IPS DF 4.7 (cell line): ENCODE measurements around the gene NACC2.
"Not testable (repeated sequence)": the region's sequence is repeated elsewhere in the genome, so short reads cannot be mapped to it uniquely, and the experiment has no call there.

Experiments used
- DNase-seq: peaks from one replicate; pipeline ENCODE4 v3.0.0-alpha.2; 2013; ENCODE audit warnings: low spot score; ENCODE audit errors: extremely low read depth

NACC2 gene

GRCh38 chr9:135980926-135981630, 114.0 kb downstream of the NACC2 start:
- DNase-seq: no peak

GRCh38 chr9:135979547-135980166, 115.4 kb downstream of the NACC2 start:
- DNase-seq: no peak

- no peak for DNase-seq
These were observed 116.2 kb downstream of the NACC2 start for GRCh38 chr9:135978642-135979546.

GRCh38 chr9:135976944-135977343, 118.1 kb downstream of the NACC2 start:
- no peak for DNase-seq

- no peak for DNase-seq
These were observed 118.6 kb downstream of the NACC2 start for GRCh38 chr9:135976531-135976930.

- no peak for DNase-seq
These were observed 119.3 kb downstream of the NACC2 start for GRCh38 chr9:135975834-135976233.

- DNase-seq: no peak
These were observed 120.9 kb downstream of the NACC2 start for GRCh38 chr9:135974220-135974573.

- no peak for DNase-seq
These were observed 121.5 kb downstream of the NACC2 start for GRCh38 chr9:135973277-135974219.

DNA sequence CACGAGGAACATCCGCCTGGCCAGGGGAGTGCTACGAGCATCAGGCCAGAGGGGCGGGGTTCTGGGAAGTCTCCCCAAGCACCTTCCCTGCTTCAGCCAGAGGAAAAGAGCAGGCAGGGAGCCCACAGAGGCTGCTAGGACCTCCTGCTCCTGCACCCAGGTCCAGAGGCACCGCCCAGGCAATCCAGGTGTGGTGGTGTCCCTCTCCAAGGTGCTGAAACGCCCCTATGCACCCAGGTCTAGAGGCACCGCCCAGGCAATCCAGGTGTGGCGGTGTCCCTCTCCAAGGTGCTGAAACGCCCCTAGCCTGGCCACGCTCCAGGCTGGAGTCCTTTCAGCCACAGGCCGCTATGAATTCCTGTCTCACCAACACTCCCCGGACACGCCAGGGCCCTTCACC, 123.2 kb downstream of the NACC2 start:
- DNase-seq: peak; percentile 92

DNA sequence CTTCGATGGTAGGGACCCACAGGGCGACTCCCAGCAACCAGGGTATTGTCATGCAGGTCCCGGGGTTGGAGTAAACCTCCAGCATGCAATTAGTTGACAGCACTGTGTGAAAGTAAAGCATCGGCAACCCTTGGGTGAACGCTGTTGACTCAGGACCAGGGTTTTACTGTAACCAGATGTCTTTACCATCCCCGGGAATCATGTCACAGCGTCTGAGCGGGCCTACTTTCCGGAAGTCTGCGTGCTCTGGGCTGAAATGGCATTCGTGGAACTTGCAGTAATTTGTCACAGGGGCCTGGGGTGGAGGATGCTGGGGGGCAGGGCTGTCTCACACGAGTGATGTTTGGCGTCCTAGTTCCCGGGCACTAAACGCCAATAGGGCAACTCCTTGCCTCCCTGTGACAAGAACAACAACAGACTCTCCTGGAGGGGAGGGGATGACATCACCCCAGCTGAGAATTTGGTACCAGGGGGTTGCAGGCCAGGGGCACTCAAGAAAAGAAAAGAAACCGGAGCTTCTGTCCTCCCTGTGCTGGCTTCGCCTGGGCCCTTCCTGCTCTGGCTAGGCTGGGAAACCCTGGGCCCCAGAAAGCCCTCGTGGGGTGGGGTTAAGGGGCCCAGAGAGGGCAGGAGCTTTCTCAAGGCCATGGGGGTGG, 123.8 kb downstream of the NACC2 start:
- no peak for DNase-seq

DNA sequence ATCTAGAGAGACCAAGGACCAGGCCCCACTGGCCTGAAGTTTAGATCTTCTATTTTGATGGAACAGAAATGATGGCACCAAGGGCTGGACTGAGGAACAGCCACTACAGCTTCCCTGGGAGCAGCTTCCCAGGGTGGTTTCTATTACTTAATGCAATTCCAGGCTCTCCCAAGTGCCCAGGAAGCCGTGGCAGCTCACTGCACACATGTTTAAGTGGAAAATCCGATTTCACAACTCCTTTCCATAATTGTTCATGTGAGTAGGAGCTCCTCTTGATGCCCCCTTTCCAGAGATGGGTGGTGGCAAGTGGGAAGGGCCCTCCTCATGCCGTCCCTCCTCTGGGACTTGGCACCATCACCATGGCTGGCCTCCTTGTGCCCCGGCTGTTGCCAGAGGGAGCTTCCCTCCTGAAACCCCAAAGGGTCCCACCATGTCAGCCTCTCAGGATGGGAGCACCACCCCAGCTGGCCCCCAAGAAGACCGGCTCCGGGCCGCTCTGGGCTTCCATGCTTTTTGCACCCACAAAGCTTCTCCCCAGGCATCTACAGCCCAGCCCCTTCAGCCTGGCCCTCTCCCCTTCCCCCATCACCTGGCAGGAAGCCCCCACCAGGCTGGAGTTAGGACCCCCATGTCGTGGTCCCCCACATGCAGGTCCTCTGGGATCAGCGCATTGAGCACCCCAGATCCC, 124.8 kb downstream of the NACC2 start:
- no peak for DNase-seq

GRCh38 chr9:135969064-135969683, 125.9 kb downstream of the NACC2 start:
- DNase-seq: no peak

GRCh38 chr9:135968601-135969000, 126.5 kb downstream of the NACC2 start:
- DNase-seq: no peak

- no peak for DNase-seq
These were observed 127.0 kb downstream of the NACC2 start for GRCh38 chr9:135968083-135968476.

GRCh38 chr9:135966916-135967260, 128.2 kb downstream of the NACC2 start:
- not testable (repeated sequence) for DNase-seq

- DNase-seq: no peak
These were observed 129.8 kb downstream of the NACC2 start for GRCh38 chr9:135965124-135965756.

GRCh38 chr9:135963938-135964337, 131.2 kb downstream of the NACC2 start:
- no peak for DNase-seq

- no peak for DNase-seq
These were observed 131.8 kb downstream of the NACC2 start for GRCh38 chr9:135963338-135963737.

GRCh38 chr9:135962696-135963307, 132.3 kb downstream of the NACC2 start:
- no peak for DNase-seq
